NCI-H82 treated with DMSO at 0.1 percent for 48 hours (cell line): ENCODE data around the gene ASXL1.
"Not testable (repeated sequence)": the region's sequence is repeated elsewhere in the genome, so short reads cannot be mapped to it uniquely, and the experiment has no call there.

Experiments used
- DNase-seq: peaks from one replicate; lab custom pipeline; 2025; ENCODE audit not compliant: unreplicated experiment; lab: John Stamatoyannopoulos, UW

Gene ASXL1

GRCh38 chr20:32397567-32398084 lies 39.5 kb downstream of the ASXL1 start:
- no peak for DNase-seq

DNA sequence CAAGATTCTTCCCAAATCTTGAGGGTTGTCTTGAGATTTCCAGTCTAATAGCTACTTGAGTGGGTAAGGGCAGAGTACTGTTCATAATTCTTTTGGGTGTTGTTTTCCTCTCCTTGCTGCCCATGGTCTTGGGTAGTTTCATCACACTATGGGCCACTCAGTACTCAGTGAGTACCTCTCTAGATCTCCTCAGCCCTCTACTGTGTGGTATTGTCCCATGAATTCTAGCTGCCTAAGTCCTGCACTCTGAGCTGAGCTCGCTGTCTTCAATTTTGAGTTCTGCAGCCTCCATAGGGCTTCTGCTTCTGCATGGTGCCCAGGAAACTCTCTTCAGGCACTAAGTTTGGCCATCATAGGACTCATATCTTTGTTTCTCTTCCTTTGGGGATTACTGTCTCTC lies 42.3 kb downstream of the ASXL1 start:
- no peak for DNase-seq

DNA sequence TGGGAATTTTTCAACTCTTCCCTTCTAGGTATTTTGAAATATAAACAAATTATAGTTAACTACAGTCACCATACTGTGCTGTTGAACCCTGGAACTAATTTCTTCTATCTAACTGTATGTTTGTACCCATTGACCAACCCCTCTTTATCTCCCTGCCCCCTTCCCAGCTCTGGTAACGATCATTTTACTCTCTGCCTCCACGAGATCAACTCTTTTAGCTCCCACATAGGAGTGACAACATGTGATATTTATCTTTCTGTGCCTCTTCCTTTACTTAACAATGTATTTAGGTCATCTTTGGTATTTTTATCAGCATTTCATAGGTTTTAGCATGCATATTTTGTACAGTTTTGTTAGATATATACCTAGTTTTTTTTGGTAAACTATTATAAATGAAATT lies 45.9 kb downstream of the ASXL1 start:
- no peak for DNase-seq

- DNase-seq: no peak
These were observed 48.6 kb downstream of the ASXL1 start for GRCh38 chr20:32406701-32407100.

- not testable (repeated sequence) for DNase-seq
These were observed 49.1 kb downstream of the ASXL1 start for GRCh38 chr20:32407131-32407750.

DNA sequence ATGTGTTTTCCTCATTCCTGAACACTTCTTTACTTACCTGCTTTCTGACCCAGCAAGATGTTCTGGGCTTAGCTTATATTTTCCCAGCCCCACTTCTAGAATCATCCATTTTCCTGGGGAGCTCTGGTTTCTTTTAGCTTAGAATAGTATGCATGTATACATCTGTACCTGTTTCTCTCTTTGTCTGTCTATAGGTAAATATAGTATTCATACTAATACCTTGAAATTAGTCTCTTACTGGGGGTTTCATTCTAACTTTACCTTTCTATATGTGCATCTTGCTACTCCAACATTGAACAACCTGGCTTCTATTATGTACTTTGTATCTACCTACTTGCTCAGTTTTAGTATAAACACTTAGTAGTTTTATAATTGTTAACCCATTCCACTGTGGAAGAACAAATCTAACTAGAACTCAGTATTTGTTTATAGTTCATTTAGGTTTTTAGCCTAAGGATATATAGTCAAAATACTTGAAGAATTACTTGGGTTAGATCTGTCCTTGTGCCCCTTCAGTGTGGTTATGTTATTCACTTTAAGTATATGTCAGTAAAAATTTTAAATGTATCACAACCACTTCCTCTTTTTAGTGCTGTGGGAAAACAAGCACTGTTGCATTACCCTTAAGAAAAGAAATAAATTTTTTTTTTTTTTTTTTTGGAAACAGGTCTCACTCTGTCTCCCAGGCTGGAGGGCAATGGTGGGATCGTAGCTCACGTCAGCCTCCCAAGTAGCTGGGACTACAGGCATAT lies 54.0 kb downstream of the ASXL1 start:
- DNase-seq: no peak

GRCh38 chr20:32415494-32415893 lies 57.4 kb downstream of the ASXL1 start:
- no peak for DNase-seq

DNA sequence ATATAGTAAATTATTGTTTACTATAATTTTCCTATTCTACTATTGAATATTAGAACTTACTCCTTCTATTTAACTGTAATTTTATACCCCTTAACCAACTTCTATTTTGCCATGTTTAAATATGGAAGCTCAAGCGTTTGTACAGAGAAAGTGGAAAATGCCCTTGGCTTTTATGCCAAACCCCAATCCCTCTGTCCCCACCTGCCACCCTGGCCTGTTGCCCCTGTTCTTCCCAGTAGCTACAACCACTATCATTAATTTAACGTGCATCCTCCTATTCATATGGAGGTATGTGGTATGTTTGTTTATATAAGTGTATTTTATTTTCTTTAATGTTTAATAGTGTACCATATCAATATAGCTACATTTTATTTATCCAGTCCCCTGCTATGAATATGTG lies 58.1 kb downstream of the ASXL1 start:
- no peak for DNase-seq

DNA sequence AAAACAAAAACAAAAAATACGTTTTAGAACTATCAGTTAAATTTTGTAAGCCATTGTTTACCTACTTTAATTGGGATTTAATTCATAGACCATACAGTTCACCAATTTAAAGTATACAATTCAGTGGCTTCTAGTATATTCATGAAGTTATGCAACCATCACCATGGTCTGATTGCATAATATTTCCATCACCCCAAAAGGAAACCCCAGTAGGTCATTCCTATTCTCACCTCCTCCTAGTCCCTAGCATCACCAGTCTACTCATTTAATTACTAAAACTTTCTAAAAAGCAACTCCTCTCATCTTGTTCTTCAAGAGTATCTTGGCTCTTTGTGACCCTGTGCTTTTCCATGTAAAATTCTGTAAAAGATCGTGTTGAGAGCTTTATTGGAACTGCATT lies 60.2 kb downstream of the ASXL1 start:
- no peak for DNase-seq

DNA sequence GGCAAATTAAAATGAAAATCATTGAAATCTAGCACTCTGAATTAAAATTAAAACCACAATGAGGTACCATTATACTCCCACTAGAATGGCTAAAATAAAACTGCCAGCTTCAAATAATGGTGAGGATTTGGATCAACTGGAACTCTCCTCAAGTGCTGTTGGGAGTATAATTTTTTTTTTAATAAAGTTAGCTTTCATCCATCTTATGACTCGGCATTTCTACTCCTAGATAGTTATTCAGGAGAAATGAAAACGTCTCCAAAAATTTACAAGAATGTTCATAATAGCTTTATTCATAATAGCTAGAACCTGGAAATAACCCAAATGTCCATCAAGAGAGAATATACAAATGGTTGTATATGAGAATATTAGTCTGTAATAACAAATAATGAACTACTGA lies 63.2 kb downstream of the ASXL1 start:
- DNase-seq: no peak

- no peak for DNase-seq
These were observed 69.9 kb downstream of the ASXL1 start for GRCh38 chr20:32427996-32428395.

DNA sequence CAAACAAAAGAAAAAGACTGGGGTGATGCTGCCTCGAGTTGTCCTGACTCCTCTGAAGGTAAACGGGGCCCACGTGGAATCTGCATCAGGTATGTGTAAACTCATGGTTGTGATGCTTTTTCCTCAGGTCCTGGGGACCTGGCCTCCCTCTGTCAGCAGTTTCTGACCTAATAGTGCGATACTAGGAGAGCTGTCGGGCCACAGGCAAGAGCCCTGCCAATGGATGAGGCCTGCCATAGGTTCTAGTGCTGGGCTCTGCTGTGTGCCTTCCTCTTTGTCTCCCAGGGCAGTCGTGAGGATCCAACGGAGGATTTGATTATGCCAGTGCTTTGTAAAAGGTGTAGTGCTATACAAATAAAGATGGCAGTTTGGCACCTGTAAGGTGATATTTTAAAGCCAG lies 71.2 kb downstream of the ASXL1 start:
- no peak for DNase-seq

GRCh38 chr20:32429745-32430360 lies 71.7 kb downstream of the ASXL1 start:
- no peak for DNase-seq

GRCh38 chr20:32431457-32431856 lies 73.3 kb downstream of the ASXL1 start:
- no peak for DNase-seq

DNA sequence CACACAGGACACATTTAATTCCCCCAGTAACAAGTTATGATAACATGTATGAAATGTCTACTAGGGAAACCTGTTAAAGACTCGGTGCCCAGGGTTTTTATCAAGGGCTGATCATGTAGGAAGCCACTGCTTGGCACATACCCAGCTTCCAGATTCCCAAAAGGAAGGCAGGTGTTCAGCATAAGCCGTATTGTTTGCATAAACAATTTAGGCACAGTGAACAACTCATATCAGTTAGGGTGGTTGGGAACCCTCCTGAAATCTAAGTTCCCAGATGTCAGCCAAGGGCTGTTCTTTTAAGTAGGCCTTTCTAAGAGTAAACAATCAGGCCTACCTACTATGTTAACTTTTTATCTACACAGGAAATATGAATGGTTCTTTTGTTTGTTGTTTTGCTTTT lies 74.1 kb downstream of the ASXL1 start:
- no peak for DNase-seq

GRCh38 chr20:32433311-32434021 lies 75.3 kb downstream of the ASXL1 start:
- no peak for DNase-seq

DNA sequence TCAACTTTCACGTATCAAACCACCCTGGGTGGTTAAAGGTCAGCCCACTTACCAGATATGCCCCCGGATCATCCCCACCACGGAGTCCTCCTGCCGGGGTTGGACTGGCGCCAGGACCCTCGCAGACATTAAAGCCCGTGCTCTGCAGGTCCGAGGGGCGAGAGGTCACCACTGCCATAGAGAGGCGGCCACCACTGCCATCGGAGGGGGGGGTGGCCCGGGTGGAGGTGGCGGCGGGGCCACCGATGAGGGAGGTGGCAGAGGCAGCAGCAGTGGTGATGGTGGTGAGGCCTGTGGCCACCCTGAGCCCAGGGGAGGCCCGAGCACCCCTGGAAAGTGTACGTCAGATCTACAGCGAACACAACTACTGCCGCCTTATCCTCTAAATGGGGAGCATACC lies 76.3 kb downstream of the ASXL1 start:
- DNase-seq: no peak

DNA sequence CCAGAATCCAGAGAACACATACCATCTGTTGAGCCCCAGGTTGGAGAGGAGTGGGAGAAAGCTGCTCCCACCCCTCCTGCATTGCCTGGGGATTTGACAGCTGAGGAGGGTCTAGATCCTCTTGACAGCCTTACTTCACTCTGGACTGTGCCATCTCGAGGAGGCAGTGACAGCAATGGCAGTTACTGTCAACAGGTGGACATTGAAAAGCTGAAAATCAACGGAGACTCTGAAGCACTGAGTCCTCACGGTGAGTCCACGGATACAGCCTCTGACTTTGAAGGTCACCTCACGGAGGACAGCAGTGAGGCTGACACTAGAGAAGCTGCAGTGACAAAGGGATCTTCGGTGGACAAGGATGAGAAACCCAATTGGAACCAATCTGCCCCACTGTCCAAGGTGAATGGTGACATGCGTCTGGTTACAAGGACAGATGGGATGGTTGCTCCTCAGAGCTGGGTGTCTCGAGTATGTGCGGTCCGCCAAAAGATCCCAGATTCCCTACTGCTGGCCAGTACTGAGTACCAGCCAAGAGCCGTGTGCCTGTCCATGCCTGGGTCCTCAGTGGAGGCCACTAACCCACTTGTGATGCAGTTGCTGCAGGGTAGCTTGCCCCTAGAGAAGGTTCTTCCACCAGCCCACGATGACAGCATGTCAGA lies 77.4 kb downstream of the ASXL1 start:
- DNase-seq: no peak

DNA sequence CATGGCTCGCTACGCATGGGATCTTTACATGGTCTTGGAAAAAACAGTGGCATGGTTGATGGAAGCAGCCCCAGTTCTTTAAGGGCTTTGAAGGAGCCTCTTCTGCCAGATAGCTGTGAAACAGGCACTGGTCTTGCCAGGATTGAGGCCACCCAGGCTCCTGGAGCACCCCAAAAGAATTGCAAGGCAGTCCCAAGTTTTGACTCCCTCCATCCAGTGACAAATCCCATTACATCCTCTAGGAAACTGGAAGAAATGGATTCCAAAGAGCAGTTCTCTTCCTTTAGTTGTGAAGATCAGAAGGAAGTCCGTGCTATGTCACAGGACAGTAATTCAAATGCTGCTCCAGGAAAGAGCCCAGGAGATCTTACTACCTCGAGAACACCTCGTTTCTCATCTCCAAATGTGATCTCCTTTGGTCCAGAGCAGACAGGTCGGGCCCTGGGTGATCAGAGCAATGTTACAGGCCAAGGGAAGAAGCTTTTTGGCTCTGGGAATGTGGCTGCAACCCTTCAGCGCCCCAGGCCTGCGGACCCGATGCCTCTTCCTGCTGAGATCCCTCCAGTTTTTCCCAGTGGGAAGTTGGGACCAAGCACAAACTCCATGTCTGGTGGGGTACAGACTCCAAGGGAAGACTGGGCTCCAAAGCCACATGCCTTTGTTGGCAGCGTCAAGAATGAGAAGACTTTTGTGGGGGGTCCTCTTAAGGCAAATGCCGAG lies 78.2 kb downstream of the ASXL1 start:
- DNase-seq: no peak

DNA sequence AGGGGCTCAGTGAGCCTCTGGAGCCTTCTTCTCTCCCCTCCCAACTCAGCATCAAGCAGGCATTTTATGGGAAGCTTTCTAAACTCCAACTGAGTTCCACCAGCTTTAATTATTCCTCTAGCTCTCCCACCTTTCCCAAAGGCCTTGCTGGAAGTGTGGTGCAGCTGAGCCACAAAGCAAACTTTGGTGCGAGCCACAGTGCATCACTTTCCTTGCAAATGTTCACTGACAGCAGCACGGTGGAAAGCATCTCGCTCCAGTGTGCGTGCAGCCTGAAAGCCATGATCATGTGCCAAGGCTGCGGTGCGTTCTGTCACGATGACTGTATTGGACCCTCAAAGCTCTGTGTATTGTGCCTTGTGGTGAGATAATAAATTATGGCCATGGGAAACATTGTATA lies 78.8 kb downstream of the ASXL1 start:
- DNase-seq: no peak
